M059J (cell line): ENCODE measurements around the gene NQO2. TPM values are rescaled to one million over a fixed set of nuclear protein-coding genes. Genes with fewer than 3 reads are reported as not detected.

ENCODE experiments used
- total RNA-seq: library from RNA; depleted of rRNA; stranded (reverse); fragments of >200 nt; shearing (Covaris generic); gene quantifications from 2 replicates; pipeline ENCODE4 v1.2.3, GENCODE V29; 2014; rRNA removed

The NQO2 gene
- total RNA-seq, 1 experiment from 2014 or later, result 40.2 TPM

Other genes with a start within 250 kb of the NQO2 start
- 0.76 and 1.2 TPM in 2 replicates for gene MYLK4, start 249.0 kb upstream of the NQO2 start, total RNA-seq
- 52.1 and 103 TPM in 2 replicates for gene WRNIP1, start 234.5 kb upstream of the NQO2 start, total RNA-seq
- 1.5 and 3.9 TPM in 2 replicates for gene SERPINB1, start 158.0 kb upstream of the NQO2 start, total RNA-seq
- gene SERPINB9, start 96.6 kb upstream of the NQO2 start, total RNA-seq, result 4.1 and 6.8 TPM in 2 replicates
- gene SERPINB6, start 28.3 kb upstream of the NQO2 start, total RNA-seq, result 177 and 209 TPM in 2 replicates
- 26.5 and 43.6 TPM in 2 replicates for gene RIPK1, start 68.6 kb downstream of the NQO2 start, total RNA-seq
- gene BPHL, start 118.8 kb downstream of the NQO2 start, total RNA-seq, result 11.6 and 19.7 TPM in 2 replicates
- gene TUBB2A, start 157.7 kb downstream of the NQO2 start, total RNA-seq, result 278 and 327 TPM in 2 replicates
- 60.1 and 127 TPM in 2 replicates for gene TUBB2B, start 227.8 kb downstream of the NQO2 start, total RNA-seq